HG03571 (cell line): ENCODE measurements around the gene DPEP2.

ENCODE experiments used
- ATAC-seq: cut with Tn5 transposase; IDR thresholded peaks from one replicate; pipeline ENCODE4 v1.9.1; 2021; ENCODE audit not compliant: unreplicated experiment

Gene DPEP2

GRCh38 chr16:67959536-67960329 is 39.6 kb downstream of the DPEP2 start:
- no peak for ATAC-seq

- ATAC-seq, result no peak
Measured at GRCh38 chr16:67957622-67958021, 41.7 kb downstream of the DPEP2 start.

- no peak for ATAC-seq
Measured at GRCh38 chr16:67954421-67955196, 44.7 kb downstream of the DPEP2 start.

GRCh38 chr16:67953641-67954375 is 45.5 kb downstream of the DPEP2 start:
- no peak for ATAC-seq

- ATAC-seq, result no peak
Measured at GRCh38 chr16:67951485-67951884, 47.8 kb downstream of the DPEP2 start.

GRCh38 chr16:67950335-67950843 is 48.9 kb downstream of the DPEP2 start:
- no peak for ATAC-seq

GRCh38 chr16:67949645-67950044 is 49.6 kb downstream of the DPEP2 start:
- no peak for ATAC-seq

- ATAC-seq, result no peak
Measured at GRCh38 chr16:67948015-67948414, 51.3 kb downstream of the DPEP2 start.

GRCh38 chr16:67946966-67947558 is 52.2 kb downstream of the DPEP2 start:
- no peak for ATAC-seq

GRCh38 chr16:67946128-67946569 is 53.1 kb downstream of the DPEP2 start:
- no peak for ATAC-seq

GRCh38 chr16:67945392-67945933 is 53.8 kb downstream of the DPEP2 start:
- no peak for ATAC-seq

GRCh38 chr16:67944690-67945391 is 54.4 kb downstream of the DPEP2 start:
- no peak for ATAC-seq

GRCh38 chr16:67943619-67944504 is 55.4 kb downstream of the DPEP2 start, which contains the start of gene LCAT:
Gene LCAT (minus strand): TSS chr16:67944120. CDS start chr16:67944101, 19 bp downstream.
- ATAC-seq, result no peak

GRCh38 chr16:67943256-67943618 is 56.0 kb downstream of the DPEP2 start:
- no peak for ATAC-seq

- ATAC-seq, result no peak
Measured at GRCh38 chr16:67942510-67943255, 56.6 kb downstream of the DPEP2 start.

GRCh38 chr16:67942200-67942509 is 57.1 kb downstream of the DPEP2 start:
- peak; percentile 54 for ATAC-seq

GRCh38 chr16:67941469-67942199 is 57.6 kb downstream of the DPEP2 start:
- ATAC-seq, result no peak
